Stimulated activated CD4-positive, alpha-beta T cell treated with anti-CD3 and anti-CD28 coated beads, Interleukin-15, amount 100 ng/mL, for 1 hour (primary cell): ENCODE measurements around the gene TBXA2R.
A peak's percentile ranks its signal among the peaks of the same experiment; 100 is the strongest.

Source experiments
- DNase-seq, 2 donors: peaks; one replicate each; pipeline ENCODE4 v3.0.0-alpha.2; 2020; ENCODE audit warnings: low read depth in 1 of 2, low spot score in 1 of 2

The TBXA2R gene

GRCh38 chr19:3620817-3621547, 14.3 kb upstream of the TBXA2R start:
- DNase-seq: no peak

GRCh38 chr19:3620145-3620816, 13.6 kb upstream of the TBXA2R start:
- DNase-seq: no peak

GRCh38 chr19:3619631-3620012, 12.9 kb upstream of the TBXA2R start:
- DNase-seq: no peak

GRCh38 chr19:3618811-3619630, 12.3 kb upstream of the TBXA2R start:
- no peak for DNase-seq

GRCh38 chr19:3618144-3618810, 11.6 kb upstream of the TBXA2R start:
- peak in 1 of 2 donors; percentile 51 for DNase-seq

GRCh38 chr19:3617463-3617862, 10.8 kb upstream of the TBXA2R start:
- no peak for DNase-seq

- DNase-seq: no peak
Measured at GRCh38 chr19:3615524-3616135, 9.0 kb upstream of the TBXA2R start.

GRCh38 chr19:3614858-3615505, 8.3 kb upstream of the TBXA2R start:
- DNase-seq: no peak

- DNase-seq: no peak
Measured at GRCh38 chr19:3613818-3614661, 7.4 kb upstream of the TBXA2R start.

GRCh38 chr19:3612901-3613741, 6.4 kb upstream of the TBXA2R start:
- DNase-seq: no peak

- DNase-seq: no peak
Measured at GRCh38 chr19:3612330-3612729, 5.7 kb upstream of the TBXA2R start.

GRCh38 chr19:3611841-3612240, 5.2 kb upstream of the TBXA2R start:
- no peak for DNase-seq

GRCh38 chr19:3610745-3611717, 4.4 kb upstream of the TBXA2R start:
- no peak for DNase-seq

- DNase-seq: no peak
Measured at GRCh38 chr19:3609779-3610719, 3.4 kb upstream of the TBXA2R start.

- DNase-seq: no peak
Measured at GRCh38 chr19:3608750-3609322, 2.2 kb upstream of the TBXA2R start.

- no peak for DNase-seq
Measured at GRCh38 chr19:3608079-3608641, 1.5 kb upstream of the TBXA2R start.
